HG03575 (cell line): ENCODE measurements around the gene EFCAB5.
"Not testable (repeated sequence)": the region's sequence is repeated elsewhere in the genome, so short reads cannot be mapped to it uniquely, and the experiment has no call there.

Source experiments
- ATAC-seq: cut with Tn5 transposase; IDR thresholded peaks from one replicate; pipeline ENCODE4 v1.9.1; 2021; ENCODE audit not compliant: unreplicated experiment, insufficient number of reproducible peaks, low FRiP score; ENCODE audit errors: extremely low read depth

EFCAB5 gene

DNA sequence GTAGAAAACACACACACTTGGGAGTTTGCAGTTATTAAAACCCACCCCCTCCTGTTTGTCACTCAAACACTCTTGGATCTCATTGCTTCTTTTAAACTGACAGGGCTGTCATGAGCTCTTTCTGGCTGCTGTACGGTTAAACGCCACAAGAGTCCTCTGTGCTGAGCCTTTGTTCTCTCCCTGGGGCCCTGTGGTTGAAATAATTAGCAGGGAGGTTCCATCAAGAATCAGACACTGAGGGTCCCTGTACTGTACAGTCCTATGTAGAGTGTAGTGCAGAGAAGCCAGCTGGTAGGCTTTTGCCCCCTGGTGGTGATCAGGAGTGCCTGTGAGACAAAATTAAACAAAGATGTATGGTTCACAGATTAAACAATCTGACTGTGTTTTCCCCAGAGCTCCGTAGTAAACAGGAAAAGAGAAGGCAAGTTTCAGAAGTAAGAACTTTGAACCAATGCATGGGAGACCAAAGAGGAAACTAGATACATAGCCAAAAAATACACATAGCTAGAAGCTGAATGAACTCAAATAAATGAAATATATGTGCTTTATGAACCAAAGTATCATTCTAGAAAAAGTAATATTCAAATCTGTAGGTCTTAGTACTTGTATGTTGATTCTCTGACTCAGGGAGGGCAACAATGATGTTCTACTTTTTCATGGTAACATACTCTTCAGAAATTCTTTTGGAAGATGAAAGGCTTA lies 10.1 kb upstream of the EFCAB5 start:
- ATAC-seq, result peak; percentile 52

DNA sequence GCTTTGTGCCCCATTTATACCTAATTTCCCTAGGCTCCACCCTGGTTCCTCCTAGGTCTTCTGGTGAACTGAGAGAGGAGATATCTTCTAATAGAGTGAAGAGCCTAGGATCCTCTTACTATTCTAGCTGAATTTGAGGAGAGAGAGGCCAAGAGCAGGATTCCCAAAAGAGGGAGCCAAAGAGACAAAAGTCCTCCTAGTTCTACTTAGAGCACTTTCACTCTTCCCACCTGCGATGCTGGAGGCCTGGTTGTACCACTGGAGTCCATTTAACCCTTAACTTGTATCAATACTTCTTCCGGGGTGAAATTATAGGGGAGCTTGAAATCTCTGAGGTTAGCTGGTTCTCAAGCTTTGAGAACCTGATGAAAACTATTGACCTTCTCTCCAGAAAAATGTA lies 8.1 kb upstream of the EFCAB5 start:
- no peak for ATAC-seq

GRCh38 chr17:29935909-29936308 lies 5.5 kb upstream of the EFCAB5 start:
- ATAC-seq, result not testable (repeated sequence)

DNA sequence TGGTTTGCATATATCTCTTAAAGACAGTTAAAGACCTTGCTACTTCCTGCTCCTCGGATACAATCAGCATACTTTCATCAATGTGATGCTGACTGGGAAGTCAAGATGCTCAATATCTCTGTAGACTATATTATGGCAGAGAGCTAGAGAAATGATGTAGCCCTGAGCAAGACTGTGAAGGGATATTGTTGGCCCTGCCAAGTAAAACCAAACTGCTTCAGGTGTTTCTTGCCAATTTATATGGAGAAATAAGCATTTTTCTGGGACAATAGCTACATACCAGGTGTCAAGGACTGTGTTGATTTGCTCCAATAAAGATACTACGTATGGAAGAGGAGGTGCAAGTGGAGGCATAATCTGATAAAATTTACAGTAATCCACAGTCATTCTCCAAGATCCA lies 4.7 kb upstream of the EFCAB5 start:
- ATAC-seq, result no peak

- no peak for ATAC-seq
These were observed 3.8 kb downstream of the EFCAB5 start for GRCh38 chr17:29945281-29945680.

DNA sequence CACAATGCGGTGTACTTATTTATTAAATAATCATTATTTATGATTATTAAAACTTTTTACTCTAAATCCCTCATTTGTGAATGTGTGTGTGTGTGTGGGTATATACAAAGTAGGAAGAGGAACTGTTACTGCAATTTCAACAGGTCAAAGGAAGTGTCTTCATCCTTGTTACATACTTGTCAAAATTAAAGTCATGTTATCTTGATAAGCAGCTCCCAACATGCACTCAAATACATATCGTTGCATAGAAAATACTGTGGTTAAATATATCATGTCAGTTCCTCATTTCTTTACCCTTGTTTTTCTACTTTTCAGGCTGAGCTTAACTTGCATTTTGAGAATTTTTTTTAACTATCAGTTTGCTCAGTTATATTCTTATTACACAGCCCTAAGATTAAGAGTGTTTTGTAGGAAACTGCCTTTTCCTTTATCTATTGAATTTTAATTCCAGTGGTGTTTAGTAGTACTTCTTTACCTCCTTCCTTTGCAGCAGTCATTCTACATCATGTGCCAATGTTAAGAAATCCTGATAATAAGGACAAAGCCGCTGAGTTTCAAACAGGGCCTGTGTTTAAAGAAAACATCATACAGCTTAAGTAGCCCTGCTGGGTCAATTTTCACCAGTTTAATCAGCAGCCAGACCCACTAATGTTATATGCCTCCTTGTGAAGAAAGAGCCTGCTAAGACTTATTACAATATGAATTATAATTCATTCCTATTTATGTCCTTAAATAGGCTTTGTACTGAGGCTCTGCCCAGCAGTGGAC lies 7.2 kb downstream of the EFCAB5 start:
- ATAC-seq, result no peak

DNA sequence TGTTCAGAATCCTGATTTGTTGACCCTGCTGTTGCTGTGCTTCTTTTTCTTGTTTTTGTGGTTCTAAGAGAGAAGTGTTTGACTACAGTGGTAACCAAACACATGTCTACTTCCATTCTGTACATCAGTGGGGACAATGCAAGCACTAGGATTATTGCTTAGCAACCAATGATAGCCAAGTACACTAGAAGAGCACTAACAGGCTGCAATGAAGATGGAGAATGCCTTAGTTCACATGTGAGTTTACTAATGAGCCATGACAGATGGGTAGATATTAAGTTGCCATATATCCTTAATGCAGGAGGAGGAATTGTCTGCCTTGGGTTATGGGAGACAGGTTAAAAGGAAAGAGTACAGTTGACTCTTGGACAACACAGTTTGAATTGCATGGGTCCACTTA lies 8.3 kb downstream of the EFCAB5 start:
- no peak for ATAC-seq

- ATAC-seq, result no peak
These were observed 13.0 kb downstream of the EFCAB5 start for GRCh38 chr17:29954405-29954804.

- ATAC-seq, result no peak
These were observed 14.8 kb downstream of the EFCAB5 start for GRCh38 chr17:29956225-29956624.

- not testable (repeated sequence) for ATAC-seq
These were observed 16.1 kb downstream of the EFCAB5 start for GRCh38 chr17:29957488-29957887.

GRCh38 chr17:29958947-29959657 lies 17.7 kb downstream of the EFCAB5 start:
- no peak for ATAC-seq

DNA sequence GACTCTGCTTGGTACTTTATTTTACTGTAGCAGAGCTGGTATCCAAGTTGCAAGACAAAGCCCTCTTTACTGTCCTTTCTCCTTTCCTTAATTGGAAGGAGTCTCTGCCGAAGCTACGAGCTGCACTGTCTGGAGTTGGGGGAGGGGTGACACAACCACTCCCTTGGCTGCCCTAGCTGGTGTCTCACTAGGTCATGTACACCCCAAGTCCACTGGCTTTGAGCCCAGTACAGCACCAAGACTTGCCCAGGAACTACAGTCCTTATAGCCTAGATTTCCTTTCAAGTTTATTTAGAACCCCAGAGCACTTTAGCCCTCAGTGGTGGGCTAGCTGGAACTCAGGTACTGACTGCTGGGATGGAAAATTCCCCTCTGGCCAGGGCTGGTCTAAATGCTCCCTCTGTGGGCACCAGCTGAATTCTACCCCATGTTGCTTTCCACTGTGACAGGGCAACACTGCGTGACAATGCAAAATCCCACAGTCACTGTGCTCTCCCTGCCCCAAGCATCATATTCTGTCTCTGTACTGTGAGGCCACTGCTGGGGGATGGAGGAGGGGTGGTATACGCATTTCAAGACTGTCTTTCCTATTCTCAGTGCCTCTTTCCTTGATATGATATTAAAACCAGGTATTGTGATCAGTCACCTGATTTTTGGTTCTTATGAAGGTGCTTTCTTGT lies 18.4 kb downstream of the EFCAB5 start:
- no peak for ATAC-seq

- ATAC-seq, result no peak
These were observed 21.2 kb downstream of the EFCAB5 start for GRCh38 chr17:29962656-29963055.

GRCh38 chr17:29968271-29968670 lies 26.8 kb downstream of the EFCAB5 start:
- ATAC-seq, result no peak

GRCh38 chr17:29972277-29972676 lies 30.8 kb downstream of the EFCAB5 start:
- no peak for ATAC-seq

DNA sequence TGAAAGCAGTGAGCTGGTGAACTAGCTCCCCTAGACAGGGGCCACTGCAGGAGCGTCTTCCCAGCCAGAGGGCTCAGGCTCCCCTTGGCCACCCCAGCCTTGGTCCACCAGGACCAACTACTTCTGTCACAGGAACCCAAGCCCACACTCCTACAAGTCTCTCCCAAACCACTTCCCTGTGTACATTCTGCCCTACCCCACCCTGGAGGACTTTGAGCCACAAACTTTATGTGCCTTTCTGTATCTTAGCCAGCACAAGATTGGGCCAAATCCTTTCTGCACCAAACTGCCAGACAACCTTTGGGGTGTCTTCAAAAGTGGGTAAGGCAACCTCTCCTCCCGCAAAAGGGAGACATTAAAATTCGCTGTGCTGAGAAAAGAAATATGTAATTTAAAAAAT lies 31.6 kb downstream of the EFCAB5 start:
- no peak for ATAC-seq

DNA sequence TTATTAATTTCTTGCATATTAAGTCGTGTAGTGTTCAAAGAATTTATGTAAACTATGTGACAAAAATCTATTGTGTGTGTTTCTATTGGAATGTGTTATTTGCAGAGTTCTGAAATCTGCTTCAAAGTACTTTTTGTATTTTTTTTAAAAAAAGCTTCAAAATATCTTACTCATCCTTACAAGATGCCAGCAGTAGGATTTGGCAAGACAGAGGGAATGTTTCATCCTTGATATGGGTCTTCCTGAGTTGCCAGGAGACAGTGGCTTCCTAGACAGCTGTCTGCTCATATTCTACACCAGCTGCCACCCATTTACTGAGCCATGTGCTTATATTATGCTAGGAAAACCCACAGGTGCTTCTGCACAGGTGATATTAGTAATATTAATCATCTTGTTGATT lies 36.4 kb downstream of the EFCAB5 start:
- ATAC-seq, result no peak

GRCh38 chr17:29980261-29980660 lies 38.8 kb downstream of the EFCAB5 start:
- ATAC-seq, result no peak

DNA sequence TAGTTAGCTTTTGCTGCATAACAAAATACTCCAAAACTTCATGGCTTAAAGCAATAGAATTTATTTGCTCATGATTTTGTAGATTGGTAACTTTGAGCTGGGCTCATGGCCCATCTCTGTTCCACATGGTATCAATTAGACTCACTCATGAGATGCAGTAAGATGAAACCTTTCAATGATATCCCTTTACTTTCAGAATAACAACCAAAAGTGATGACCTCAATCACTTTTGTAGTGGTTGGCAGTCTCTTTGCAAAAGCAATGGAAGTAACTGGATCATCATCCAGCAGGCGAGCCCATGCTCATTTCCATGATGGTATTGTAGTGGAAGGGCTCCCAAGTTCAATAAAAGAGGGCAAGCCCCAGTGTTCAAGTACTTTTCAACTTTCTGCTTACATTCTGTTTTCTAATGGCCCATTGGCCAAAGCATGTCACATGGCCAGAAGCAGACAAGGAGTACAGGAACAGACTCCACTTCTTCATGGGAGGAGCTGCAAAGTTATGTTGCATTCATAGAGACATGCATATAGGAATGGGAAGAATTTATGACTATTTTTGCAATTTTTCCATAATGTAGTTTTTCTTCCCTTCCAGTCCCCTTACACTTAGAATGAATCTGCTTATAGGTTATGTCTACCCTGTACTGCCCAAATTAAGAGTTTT lies 41.7 kb downstream of the EFCAB5 start:
- ATAC-seq, result no peak
